Karpas-422 (cell line): ENCODE results near the gene AK8. TPM values are rescaled to one million over a fixed set of nuclear protein-coding genes. Genes with fewer than 3 reads are reported as not detected.

ENCODE experiments used
- DNase-seq: peaks from one replicate; pipeline ENCODE4 v3.0.0-alpha.2; 2015
- H2AFZ ChIP-seq: fragments of 200-600 bp; sonication (generic); 2 replicates; pipeline ENCODE4 v1.6.1; 2014; ENCODE audit warnings: antibody characterized with exemption, low read length, mixed read lengths
- H3K27ac ChIP-seq: fragments of 200-600 bp; sonication (generic); 2 replicates; pipeline ENCODE4 v1.5.1; 2014; ENCODE audit warnings: mild to moderate bottlenecking, low read length, moderate library complexity
- H3K27me3 ChIP-seq: fragments of 200-600 bp; sonication (generic); 2 replicates; pipeline ENCODE4 v1.6.1; 2014; ENCODE audit warnings: low read length, mixed read lengths
- H3K36me3 ChIP-seq: fragments of 200-600 bp; sonication (generic); 2 replicates; pipeline ENCODE4 v1.6.1; 2014; ENCODE audit warnings: low read length, mixed read lengths; ENCODE audit not compliant: insufficient read depth
- H3K4me1 ChIP-seq: fragments of 200-600 bp; sonication (generic); 2 replicates; pipeline ENCODE4 v1.6.1; 2014; ENCODE audit warnings: mild to moderate bottlenecking, low read length, mixed read lengths
- H3K4me2 ChIP-seq: fragments of 200-600 bp; sonication (generic); 2 replicates; pipeline ENCODE4 v1.6.1; 2014; ENCODE audit warnings: low read length, low read depth, mild to moderate bottlenecking; ENCODE audit not compliant: poor library complexity, severe bottlenecking
- H3K4me3 ChIP-seq: fragments of 200-600 bp; sonication (generic); 2 replicates; pipeline ENCODE4 v1.5.1; 2014; ENCODE audit warnings: mild to moderate bottlenecking, antibody characterized with exemption, low read length, mixed read lengths
- H3K79me2 ChIP-seq: fragments of 200-600 bp; sonication (generic); 2 replicates; pipeline ENCODE4 v1.6.1; 2014; ENCODE audit warnings: mild to moderate bottlenecking, low read length, mixed read lengths
- H3K9ac ChIP-seq: fragments of 200-600 bp; sonication (generic); 2 replicates; pipeline ENCODE4 v1.6.0; 2014; ENCODE audit warnings: low read length
- H3K9me2 ChIP-seq: fragments of 200-600 bp; sonication (generic), shearing (Covaris generic); replicated peaks from 2 replicates; pipeline ENCODE4 v1.6.0; 2014; ENCODE audit warnings: mild to moderate bottlenecking, low read length, moderate library complexity; ENCODE audit not compliant: insufficient read depth
- H3K9me3 ChIP-seq: fragments of 300-700, 200-600 bp; sonication (generic); 2 replicates; pipeline ENCODE4 v1.6.1; 2014; ENCODE audit warnings: low read length, mixed read lengths
- H4K20me1 ChIP-seq: fragments of 200-600 bp; sonication (generic); 2 replicates; pipeline ENCODE4 v1.6.1; 2014; ENCODE audit warnings: mild to moderate bottlenecking, antibody characterized with exemption, low read length, low read depth; ENCODE audit not compliant: insufficient read depth
- total RNA-seq: library from RNA; depleted of rRNA; stranded (reverse); fragments of >200 nt; shearing (Covaris generic); gene quantifications from 2 replicates; pipeline ENCODE4 v1.2.3, GENCODE V29; 2014; ENCODE audit warnings: low replicate concordance

The AK8 gene
- total RNA-seq, 1 experiment from 2014 or later = not detected

DNA sequence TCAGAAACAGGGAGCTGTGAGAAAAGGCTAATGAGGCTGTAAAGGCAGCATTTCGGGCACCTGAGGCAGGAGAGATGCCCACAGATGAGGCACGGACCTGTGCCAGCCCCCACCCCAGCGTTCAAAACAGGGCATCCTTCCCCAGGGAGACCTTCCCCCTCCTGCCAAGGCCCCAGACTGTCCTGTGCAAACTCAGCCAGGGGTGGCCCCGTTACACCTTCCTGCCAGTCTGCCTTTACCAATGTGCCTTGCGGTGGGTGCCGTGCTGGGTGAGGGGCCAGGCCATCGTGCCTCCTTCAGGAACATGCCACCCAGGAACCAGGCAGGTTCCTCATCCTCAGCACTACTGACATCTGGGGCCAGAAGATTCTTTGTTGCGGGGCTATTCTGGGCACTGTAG is 53.9 kb downstream of the AK8 start:
- Histone ChIP-seq H3K27me3 (no peaks in the 10 kb centered on the region), H2AFZ (no peak overlapping the region), H3K4me2 (no peak overlapping the region), H4K20me1 (no peaks in the 10 kb centered on the region), H3K4me3 (no peak overlapping the region), H3K4me1 (no peaks in the 10 kb centered on the region), H3K9me3 (no peaks in the 10 kb centered on the region), H3K79me2 (no peaks in the 10 kb centered on the region), H3K9me2 (no peaks in the 10 kb centered on the region), H3K9ac (no peak overlapping the region), H3K27ac (no peak overlapping the region), H3K36me3 (no peaks in the 10 kb centered on the region)
- no peak for DNase-seq

DNA sequence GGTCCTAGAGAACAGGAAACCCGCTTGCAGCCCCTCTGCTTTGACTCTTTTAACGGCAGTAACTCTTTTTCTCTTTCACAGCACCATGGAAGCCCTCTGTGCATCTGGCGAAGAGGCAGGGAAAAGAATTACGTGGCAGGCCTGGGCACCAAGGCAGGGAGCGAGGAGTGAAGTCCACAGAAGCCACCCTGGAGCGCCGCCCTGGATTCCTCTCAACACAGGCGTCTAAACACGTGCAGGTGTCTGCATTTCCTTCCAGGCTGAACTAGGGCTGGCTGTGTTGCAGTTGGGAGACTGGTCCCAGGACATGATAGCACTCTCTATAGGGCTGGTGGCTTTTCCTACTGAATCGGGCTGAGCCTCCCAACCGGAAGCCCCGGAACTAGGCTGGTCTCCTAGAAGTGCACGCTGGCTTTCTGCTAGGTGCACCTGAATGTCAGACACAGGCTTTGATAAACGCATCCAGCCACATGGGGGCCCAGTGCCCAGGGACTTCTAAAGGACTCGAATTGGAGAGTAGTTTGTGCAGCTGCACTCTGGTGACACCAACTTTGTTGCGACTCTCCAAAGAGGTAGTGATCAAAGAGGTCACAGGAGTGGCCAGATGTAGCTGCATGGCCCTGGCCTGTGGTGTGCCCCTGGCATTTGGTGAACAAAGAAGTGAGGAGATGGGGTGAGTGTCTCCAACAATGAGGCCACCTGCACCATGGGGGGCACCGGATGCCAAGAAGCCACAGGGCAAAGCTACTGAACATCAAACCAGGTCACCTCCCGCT is 54.5 kb downstream of the AK8 start:
- Histone ChIP-seq H3K36me3 (no peaks in the 10 kb centered on the region), H3K9ac (no peak overlapping the region), H3K79me2 (no peaks in the 10 kb centered on the region), H2AFZ (no peak overlapping the region), H3K4me1 (no peaks in the 10 kb centered on the region), H3K27ac (no peak overlapping the region), H3K9me3 (no peaks in the 10 kb centered on the region), H3K4me2 (no peak overlapping the region), H3K27me3 (no peaks in the 10 kb centered on the region), H3K4me3 (no peak overlapping the region), H3K9me2 (no peaks in the 10 kb centered on the region), H4K20me1 (no peaks in the 10 kb centered on the region)
- DNase-seq = no peak

DNA sequence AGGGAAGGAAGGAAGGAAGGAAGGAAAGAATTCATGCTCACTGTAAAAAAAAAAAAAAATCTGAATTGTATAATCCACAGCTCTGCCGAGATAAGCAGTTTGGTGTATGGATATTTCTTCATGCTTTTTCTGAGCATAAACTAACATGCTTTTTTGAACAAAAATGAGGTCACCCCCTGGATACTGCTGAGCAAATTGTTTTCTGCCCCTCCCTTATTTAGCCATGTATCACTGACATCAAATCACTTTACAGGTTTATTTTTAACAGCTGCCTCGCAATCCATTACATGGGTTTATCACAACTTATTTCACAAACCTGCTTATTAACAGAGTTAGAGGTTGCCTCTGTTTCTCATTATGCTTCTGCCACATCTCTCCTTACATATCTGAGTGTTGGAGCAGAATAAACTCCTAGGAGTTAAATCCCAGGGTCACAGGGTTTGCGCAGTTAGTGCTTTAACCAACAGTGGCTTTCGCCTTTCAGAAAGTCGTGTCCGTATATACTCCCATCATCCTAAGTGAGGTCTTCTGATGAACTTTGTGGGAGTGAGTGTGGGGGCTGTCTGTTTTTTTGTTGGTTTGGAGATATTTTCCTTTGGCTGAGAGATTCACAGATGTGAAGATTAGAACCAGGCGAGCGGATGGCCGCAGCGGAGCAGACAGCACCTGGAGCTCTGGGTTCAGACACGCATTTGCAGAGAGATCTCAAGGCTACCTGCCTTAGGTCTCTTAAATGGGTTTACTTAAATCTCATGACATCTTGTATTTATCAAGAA is 57.7 kb downstream of the AK8 start:
- Histone ChIP-seq H3K4me3 (no peak overlapping the region), H3K9me2 (no peaks in the 10 kb centered on the region), H3K4me1 (peaks cover 15% of the 10 kb centered on the region), H3K27ac (no peak overlapping the region), H2AFZ (no peak overlapping the region), H3K9ac (no peak overlapping the region), H3K79me2 (no peaks in the 10 kb centered on the region), H3K36me3 (no peaks in the 10 kb centered on the region), H3K9me3 (no peaks in the 10 kb centered on the region), H3K27me3 (no peaks in the 10 kb centered on the region), H3K4me2 (no peak overlapping the region), H4K20me1 (no peaks in the 10 kb centered on the region)
- no peak for DNase-seq

DNA sequence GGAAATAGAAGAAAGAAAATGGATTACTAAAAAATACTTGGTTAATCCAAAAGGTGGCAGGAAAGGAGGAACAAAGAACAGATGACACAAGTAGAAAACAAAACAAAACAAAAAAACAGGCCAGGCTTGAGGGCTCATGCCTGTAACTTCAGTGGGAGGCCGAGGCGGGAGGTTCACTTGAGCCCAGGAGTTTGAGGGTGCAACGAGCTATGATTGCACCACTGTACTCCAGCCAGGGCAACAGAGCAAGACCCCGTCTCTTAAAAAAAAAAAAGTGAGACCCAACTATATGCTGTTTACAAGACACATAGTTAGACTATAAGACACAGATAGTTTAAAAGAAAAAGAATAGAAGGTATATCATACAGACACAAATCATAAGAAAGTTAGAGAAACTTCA is 59.5 kb downstream of the AK8 start:
- H3K79me2 ChIP-seq = no peaks in the 10 kb centered on the region
- H3K9me3 ChIP-seq = no peaks in the 10 kb centered on the region
- no peak overlapping the region for H3K4me3 ChIP-seq
- no peak for DNase-seq
- H3K4me2 ChIP-seq = no peak overlapping the region
- H4K20me1 ChIP-seq = no peaks in the 10 kb centered on the region
- no peaks in the 10 kb centered on the region for H3K9me2 ChIP-seq
- peaks cover 15% of the 10 kb centered on the region for H3K4me1 ChIP-seq
- no peak overlapping the region for H3K9ac ChIP-seq
- no peak overlapping the region for H2AFZ ChIP-seq
- no peaks in the 10 kb centered on the region for H3K36me3 ChIP-seq
- no peak overlapping the region for H3K27ac ChIP-seq
- no peaks in the 10 kb centered on the region for H3K27me3 ChIP-seq

DNA sequence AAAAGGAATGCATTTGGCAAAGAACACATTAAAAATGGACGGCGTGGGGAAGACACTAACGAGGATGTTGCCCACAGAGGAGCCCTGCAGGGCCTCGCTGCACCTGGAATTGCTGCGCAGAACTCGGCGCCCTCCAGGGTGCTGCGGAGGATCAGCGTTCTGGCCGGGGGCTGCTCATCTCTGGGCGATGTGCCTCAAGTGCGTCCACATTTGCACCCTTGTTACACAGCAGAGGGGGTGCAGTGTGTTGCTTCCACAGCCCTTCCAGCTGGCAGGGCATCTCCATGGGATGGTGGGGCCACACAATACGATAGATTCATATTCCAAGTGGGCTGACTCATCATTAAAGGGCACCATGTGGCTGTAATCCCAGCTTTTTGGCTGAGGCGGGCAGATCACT is 63.1 kb downstream of the AK8 start:
- no peak overlapping the region for H3K9ac ChIP-seq
- no peaks in the 10 kb centered on the region for H3K79me2 ChIP-seq
- no peak overlapping the region for H3K27ac ChIP-seq
- H3K36me3 ChIP-seq = no peaks in the 10 kb centered on the region
- no peaks in the 10 kb centered on the region for H4K20me1 ChIP-seq
- no peak overlapping the region for H2AFZ ChIP-seq
- H3K9me3 ChIP-seq = no peaks in the 10 kb centered on the region
- no peaks in the 10 kb centered on the region for H3K27me3 ChIP-seq
- peaks cover 15% of the 10 kb centered on the region for H3K4me1 ChIP-seq
- no peak for DNase-seq
- H3K9me2 ChIP-seq = no peaks in the 10 kb centered on the region
- no peak overlapping the region for H3K4me3 ChIP-seq
- no peak overlapping the region for H3K4me2 ChIP-seq

DNA sequence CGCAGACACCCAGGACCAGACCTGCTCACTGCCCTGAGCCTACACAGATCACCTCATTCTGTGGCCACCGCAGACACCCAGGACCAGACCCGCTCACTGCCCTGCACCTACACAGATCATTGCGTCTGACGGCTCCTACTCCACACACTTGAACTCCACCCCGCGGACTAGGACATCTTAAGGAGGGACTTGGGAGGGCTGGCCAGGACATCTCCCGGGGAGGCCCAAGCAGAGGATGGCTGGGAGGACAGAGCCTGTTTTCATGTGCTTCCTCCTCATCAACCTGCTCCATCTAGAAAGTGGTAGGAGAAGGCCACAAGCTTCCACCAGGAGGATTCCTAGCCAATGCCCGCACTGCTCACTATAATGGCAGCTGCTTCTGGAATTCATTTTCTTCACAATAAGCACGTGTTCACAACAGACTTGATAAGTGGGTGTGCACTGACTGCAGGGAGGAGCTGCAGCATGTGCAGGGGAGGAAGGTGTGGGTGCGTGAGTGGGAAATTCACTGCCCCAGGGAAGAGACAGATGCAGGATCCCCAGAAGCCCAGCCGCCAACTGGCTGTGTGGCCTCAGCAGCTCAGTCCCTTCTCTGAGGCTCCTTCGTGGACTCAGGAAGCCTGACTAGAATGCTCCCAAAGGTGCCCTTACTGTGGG is 64.8 kb downstream of the AK8 start:
- no peaks in the 10 kb centered on the region for H3K9me3 ChIP-seq
- H3K27me3 ChIP-seq = no peaks in the 10 kb centered on the region
- H3K4me3 ChIP-seq = no peak overlapping the region
- peaks cover 14% of the 10 kb centered on the region for H3K4me1 ChIP-seq
- DNase-seq = no peak
- H2AFZ ChIP-seq = no peak overlapping the region
- no peak overlapping the region for H3K4me2 ChIP-seq
- no peaks in the 10 kb centered on the region for H4K20me1 ChIP-seq
- no peaks in the 10 kb centered on the region for H3K79me2 ChIP-seq
- H3K9ac ChIP-seq = no peak overlapping the region
- H3K9me2 ChIP-seq = no peaks in the 10 kb centered on the region
- H3K27ac ChIP-seq = no peak overlapping the region
- no peaks in the 10 kb centered on the region for H3K36me3 ChIP-seq

DNA sequence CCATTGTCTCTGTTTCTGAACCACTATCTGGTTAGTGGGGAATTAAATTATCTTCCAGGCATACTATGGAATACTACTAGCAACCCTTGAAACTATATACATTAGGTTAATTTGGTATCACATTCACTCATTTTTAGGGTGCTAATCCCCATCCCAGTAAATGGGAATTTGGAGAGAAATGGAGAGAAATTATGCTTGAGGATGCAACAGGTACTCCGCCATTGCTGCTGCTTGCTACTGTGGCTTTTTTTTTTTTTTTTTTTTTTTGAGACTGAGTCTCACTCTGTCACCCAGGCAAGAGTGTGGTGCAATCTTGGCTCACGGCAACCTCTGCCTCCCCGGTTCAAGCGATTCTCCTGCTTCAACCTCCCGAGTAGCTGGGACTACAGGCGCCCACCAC is 66.1 kb downstream of the AK8 start:
- no peaks in the 10 kb centered on the region for H3K27me3 ChIP-seq
- no peaks in the 10 kb centered on the region for H3K9me2 ChIP-seq
- H3K9me3 ChIP-seq = no peaks in the 10 kb centered on the region
- no peaks in the 10 kb centered on the region for H3K36me3 ChIP-seq
- no peak overlapping the region for H3K4me2 ChIP-seq
- H3K4me3 ChIP-seq = no peak overlapping the region
- H3K27ac ChIP-seq = no peak overlapping the region
- no peak for DNase-seq
- H2AFZ ChIP-seq = no peak overlapping the region
- H3K4me1 ChIP-seq = peaks cover 1% of the 10 kb centered on the region; the same call in 1 of the 2 replicates
- no peaks in the 10 kb centered on the region for H4K20me1 ChIP-seq
- H3K9ac ChIP-seq = no peak overlapping the region
- H3K79me2 ChIP-seq = no peaks in the 10 kb centered on the region

DNA sequence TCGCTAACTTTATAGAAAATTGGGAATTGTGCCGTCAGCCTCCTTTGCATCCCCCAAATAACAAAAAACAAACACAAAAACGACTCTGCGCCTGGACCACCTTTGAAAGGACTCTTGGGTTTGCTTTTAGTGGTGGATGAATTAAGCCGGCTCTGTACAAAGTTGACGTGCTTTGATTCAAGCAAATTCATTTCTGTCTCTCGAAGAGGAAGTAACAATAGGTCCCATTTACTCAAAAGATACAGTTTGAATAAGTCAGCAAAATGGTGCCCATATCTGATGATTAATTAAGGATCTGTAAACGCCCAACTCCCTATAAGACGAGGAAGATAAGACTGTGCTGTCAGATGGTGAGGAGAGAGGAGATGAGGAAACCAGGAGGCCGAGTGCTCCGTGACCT is 67.8 kb downstream of the AK8 start:
- Histone ChIP-seq H3K4me2 (no peak overlapping the region), H3K27ac (no peak overlapping the region), H3K9me2 (no peaks in the 10 kb centered on the region), H3K4me1 (no peaks in the 10 kb centered on the region), H3K4me3 (no peak overlapping the region), H2AFZ (no peak overlapping the region), H3K27me3 (no peaks in the 10 kb centered on the region), H3K9ac (no peak overlapping the region), H3K9me3 (no peaks in the 10 kb centered on the region), H4K20me1 (no peaks in the 10 kb centered on the region), H3K36me3 (no peaks in the 10 kb centered on the region), H3K79me2 (no peaks in the 10 kb centered on the region)
- DNase-seq = no peak
